CD4-positive, alpha-beta T cell treated with Interleukin-4 for 4 hours (primary cell): ENCODE data around the gene SLC8A3.
"Not testable (repeated sequence)": the region's sequence is repeated elsewhere in the genome, so short reads cannot be mapped to it uniquely, and the experiment has no call there.

Experiments
- DNase-seq: peaks from one replicate; pipeline ENCODE4 v3.0.0-alpha.2; 2020

The SLC8A3 gene

GRCh38 chr14:70188659-70189455, at the start of gene SLC8A3:
SLC8A3 (minus strand) TSS chr14:70188951; CDS start chr14:70168422, 20,529 bp downstream.
- no peak for DNase-seq

- no peak for DNase-seq
These were observed 49.0 kb upstream of the SLC8A3 start for GRCh38 chr14:70237710-70238109.

GRCh38 chr14:70234066-70234950, 45.6 kb upstream of the SLC8A3 start:
- DNase-seq = no peak

- DNase-seq = not testable (repeated sequence)
These were observed 43.2 kb upstream of the SLC8A3 start for GRCh38 chr14:70231756-70232544.

GRCh38 chr14:70229877-70230640, 41.3 kb upstream of the SLC8A3 start:
- not testable (repeated sequence) for DNase-seq

- no peak for DNase-seq
These were observed 25.1 kb upstream of the SLC8A3 start for GRCh38 chr14:70213721-70214282.

GRCh38 chr14:70212752-70213151, 24.0 kb upstream of the SLC8A3 start:
- DNase-seq = no peak

GRCh38 chr14:70208380-70208779, 19.6 kb upstream of the SLC8A3 start:
- no peak for DNase-seq

- DNase-seq = no peak
These were observed 14.9 kb upstream of the SLC8A3 start for GRCh38 chr14:70203686-70204085.

- no peak for DNase-seq
These were observed 13.2 kb upstream of the SLC8A3 start for GRCh38 chr14:70201994-70202393.

- no peak for DNase-seq
These were observed 4.6 kb upstream of the SLC8A3 start for GRCh38 chr14:70193396-70193795.

- DNase-seq = no peak
These were observed 4.2 kb upstream of the SLC8A3 start for GRCh38 chr14:70192915-70193314.

- DNase-seq = no peak
These were observed 1.4 kb upstream of the SLC8A3 start for GRCh38 chr14:70190156-70190555.

- DNase-seq = no peak
These were observed 816 bp upstream of the SLC8A3 start for GRCh38 chr14:70189456-70190077.

- DNase-seq = no peak
These were observed 461 bp downstream of the SLC8A3 start for GRCh38 chr14:70188322-70188658.

GRCh38 chr14:70186900-70187451, 1.8 kb downstream of the SLC8A3 start:
- DNase-seq = no peak

GRCh38 chr14:70183991-70184390, 4.8 kb downstream of the SLC8A3 start:
- no peak for DNase-seq

GRCh38 chr14:70181276-70181675, 7.5 kb downstream of the SLC8A3 start:
- no peak for DNase-seq

GRCh38 chr14:70180718-70181117, 8.0 kb downstream of the SLC8A3 start:
- no peak for DNase-seq

- DNase-seq = no peak
These were observed 11.5 kb downstream of the SLC8A3 start for GRCh38 chr14:70177081-70177800.

GRCh38 chr14:70173569-70173968, 15.2 kb downstream of the SLC8A3 start:
- no peak for DNase-seq
